DOHH2 (cell line): ENCODE results near the gene PSMB5.

Experiments
- EZH2phosphoT487 ChIP-seq: fragments of 200-600 bp; sonication (generic); IDR thresholded peaks from 2 replicates; pipeline ENCODE4 v1.6.1; 2017; ENCODE audit warnings: borderline replicate concordance, mild to moderate bottlenecking, antibody characterized with exemption, low read length, moderate library complexity, mixed read lengths
- TF ChIP-seq, protein P1 (sequence below): fragments of 200-600 bp; sonication (generic); IDR thresholded peaks from one replicate; pipeline ENCODE4 v1.5.1; 2014; ENCODE audit warnings: antibody characterized with exemption, mild to moderate bottlenecking, low read depth, low read length; ENCODE audit not compliant: poor library complexity, severe bottlenecking

DNA sequence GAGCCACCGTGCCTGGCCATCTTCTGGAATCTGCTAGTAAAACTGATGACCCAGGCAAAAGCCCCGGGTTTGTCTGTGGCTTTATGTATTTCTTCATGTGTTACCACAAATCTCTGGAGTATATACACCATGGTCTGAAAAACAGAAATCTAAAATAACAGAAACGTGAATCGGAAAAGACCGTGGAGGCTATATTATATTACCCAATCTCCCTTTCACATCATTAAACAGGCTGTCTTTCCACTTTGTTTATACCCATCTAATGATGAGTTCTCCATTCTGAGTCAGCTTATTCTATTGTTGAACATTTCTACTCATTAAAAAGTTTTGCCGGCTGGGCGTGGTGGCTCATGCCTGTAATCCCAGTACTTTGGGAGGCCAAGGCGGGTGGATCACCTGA is 42.8 kb downstream of the PSMB5 start:
- TF ChIP-seq, protein P1, sequence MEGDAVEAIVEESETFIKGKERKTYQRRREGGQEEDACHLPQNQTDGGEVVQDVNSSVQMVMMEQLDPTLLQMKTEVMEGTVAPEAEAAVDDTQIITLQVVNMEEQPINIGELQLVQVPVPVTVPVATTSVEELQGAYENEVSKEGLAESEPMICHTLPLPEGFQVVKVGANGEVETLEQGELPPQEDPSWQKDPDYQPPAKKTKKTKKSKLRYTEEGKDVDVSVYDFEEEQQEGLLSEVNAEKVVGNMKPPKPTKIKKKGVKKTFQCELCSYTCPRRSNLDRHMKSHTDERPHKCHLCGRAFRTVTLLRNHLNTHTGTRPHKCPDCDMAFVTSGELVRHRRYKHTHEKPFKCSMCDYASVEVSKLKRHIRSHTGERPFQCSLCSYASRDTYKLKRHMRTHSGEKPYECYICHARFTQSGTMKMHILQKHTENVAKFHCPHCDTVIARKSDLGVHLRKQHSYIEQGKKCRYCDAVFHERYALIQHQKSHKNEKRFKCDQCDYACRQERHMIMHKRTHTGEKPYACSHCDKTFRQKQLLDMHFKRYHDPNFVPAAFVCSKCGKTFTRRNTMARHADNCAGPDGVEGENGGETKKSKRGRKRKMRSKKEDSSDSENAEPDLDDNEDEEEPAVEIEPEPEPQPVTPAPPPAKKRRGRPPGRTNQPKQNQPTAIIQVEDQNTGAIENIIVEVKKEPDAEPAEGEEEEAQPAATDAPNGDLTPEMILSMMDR: no peak
- no peak for TF ChIP-seq EZH2phosphoT487
